Measurements from ENCODE around the gene ANKFN1.

GRCh38 chr17:56545106-56545505, 391.8 kb downstream of the ANKFN1 start:
- TF ChIP-seq CTCF (IDR thresholded peaks at IDR 0.05; ENCODE audit: low read depth, low read length, poor library complexity, severe bottlenecking), result no peak
- no peak for TF ChIP-seq EZH2phosphoT487 (IDR thresholded peaks at IDR 0.05; ENCODE audit: borderline replicate concordance, low read length)

Measured in DOHH2 (cell line).